ENCODE data around the gene EN1.

GRCh38 chr2:118826093-118826492 is 21.4 kb downstream of the EN1 start:
- TF ChIP-seq, protein P1, sequence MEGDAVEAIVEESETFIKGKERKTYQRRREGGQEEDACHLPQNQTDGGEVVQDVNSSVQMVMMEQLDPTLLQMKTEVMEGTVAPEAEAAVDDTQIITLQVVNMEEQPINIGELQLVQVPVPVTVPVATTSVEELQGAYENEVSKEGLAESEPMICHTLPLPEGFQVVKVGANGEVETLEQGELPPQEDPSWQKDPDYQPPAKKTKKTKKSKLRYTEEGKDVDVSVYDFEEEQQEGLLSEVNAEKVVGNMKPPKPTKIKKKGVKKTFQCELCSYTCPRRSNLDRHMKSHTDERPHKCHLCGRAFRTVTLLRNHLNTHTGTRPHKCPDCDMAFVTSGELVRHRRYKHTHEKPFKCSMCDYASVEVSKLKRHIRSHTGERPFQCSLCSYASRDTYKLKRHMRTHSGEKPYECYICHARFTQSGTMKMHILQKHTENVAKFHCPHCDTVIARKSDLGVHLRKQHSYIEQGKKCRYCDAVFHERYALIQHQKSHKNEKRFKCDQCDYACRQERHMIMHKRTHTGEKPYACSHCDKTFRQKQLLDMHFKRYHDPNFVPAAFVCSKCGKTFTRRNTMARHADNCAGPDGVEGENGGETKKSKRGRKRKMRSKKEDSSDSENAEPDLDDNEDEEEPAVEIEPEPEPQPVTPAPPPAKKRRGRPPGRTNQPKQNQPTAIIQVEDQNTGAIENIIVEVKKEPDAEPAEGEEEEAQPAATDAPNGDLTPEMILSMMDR (IDR thresholded peaks at IDR 0.05 in 2 of 3, conservative IDR thresholded peaks at IDR 0.05 in 1 of 3; ENCODE audit: borderline replicate concordance in 1 of 3, insufficient read depth in 1 of 3, low read depth in 2 of 3, low read length in 2 of 3), result no peak
- TF ChIP-seq POLR2A (IDR thresholded peaks at IDR 0.05; ENCODE audit: borderline replicate concordance, extremely low read depth, insufficient read depth, insufficient read length) (no peak), RAD21 (IDR thresholded peaks at IDR 0.05; ENCODE audit: low read depth) (no peak), SP1 (IDR thresholded peaks at IDR 0.05; ENCODE audit: low read depth) (no peak), SIN3A (IDR thresholded peaks at IDR 0.05; ENCODE audit: low read depth) (no peak), EZH2 (IDR thresholded peaks at IDR 0.05) (no peak), POLR2AphosphoS5 (IDR thresholded peaks at IDR 0.05; ENCODE audit: low read depth, low read length) (no peak), MAX (IDR thresholded peaks at IDR 0.05) (no peak), EGR1 (IDR thresholded peaks at IDR 0.05; ENCODE audit: low read depth) (no peak), YY1 (IDR thresholded peaks at IDR 0.05; ENCODE audit: extremely low read depth, insufficient replicate concordance, low read depth, low read length) (no peak), ZNF274 (IDR thresholded peaks at IDR 0.05; ENCODE audit: low read depth, low read length) (no peak), TCF7L2 (IDR thresholded peaks at IDR 0.05; ENCODE audit: borderline replicate concordance, extremely low read depth, insufficient read depth, insufficient read length) (no peak), REST (IDR thresholded peaks at IDR 0.05; ENCODE audit: low read depth) (no peak)
